ENCODE data around the gene RBFOX2. TPM values are rescaled to one million over a fixed set of nuclear protein-coding genes. Genes with fewer than 3 reads are reported as not detected.

RBFOX2 gene
- total and polyA plus RNA-seq, 2 donors (not counting 3 experiments of a cell fraction or from before 2014, with no cell fraction given) = 125 to 142 TPM

DNA sequence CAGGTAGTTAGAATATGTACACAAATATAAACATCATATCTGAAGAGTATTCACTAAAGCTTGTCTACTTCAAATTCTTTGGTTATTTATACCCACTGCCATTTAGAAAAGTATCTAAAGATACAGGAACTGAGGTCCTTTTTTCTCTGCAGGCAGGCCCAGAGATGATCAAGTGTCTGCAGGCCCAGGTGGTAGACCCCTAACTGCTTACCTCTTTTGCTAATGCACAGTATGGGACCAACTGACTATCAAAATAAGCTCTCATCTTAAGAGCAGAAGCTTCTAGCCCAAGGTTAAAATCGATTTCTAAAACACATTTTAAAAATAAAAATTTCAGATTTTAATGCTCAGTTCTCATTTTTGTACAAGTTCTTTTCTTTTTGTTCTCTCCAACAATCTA is 229.5 kb downstream of the RBFOX2 start:
- H3K79me2 ChIP-seq (ENCODE audit: control insufficient read depth, insufficient read depth, low read length) = peaks cover 79% of the 10 kb centered on the region
- peaks cover 9% of the 10 kb centered on the region for H3K4me1 ChIP-seq (ENCODE audit: control insufficient read depth, extremely low read depth, insufficient read depth, low read length)
- dilution Hi-C loops (cut with MboI; ENCODE audit: extremely low pct_ligation_motif_present, low sequenced_read_pairs) (no loop called here), intact Hi-C loops (cut with micrococcal nuclease) (no loop called here)
- DNase-seq (ENCODE audit: low read depth, low spot score) (no peak), FAIRE-seq (no peak)
- TF ChIP-seq, protein P1, sequence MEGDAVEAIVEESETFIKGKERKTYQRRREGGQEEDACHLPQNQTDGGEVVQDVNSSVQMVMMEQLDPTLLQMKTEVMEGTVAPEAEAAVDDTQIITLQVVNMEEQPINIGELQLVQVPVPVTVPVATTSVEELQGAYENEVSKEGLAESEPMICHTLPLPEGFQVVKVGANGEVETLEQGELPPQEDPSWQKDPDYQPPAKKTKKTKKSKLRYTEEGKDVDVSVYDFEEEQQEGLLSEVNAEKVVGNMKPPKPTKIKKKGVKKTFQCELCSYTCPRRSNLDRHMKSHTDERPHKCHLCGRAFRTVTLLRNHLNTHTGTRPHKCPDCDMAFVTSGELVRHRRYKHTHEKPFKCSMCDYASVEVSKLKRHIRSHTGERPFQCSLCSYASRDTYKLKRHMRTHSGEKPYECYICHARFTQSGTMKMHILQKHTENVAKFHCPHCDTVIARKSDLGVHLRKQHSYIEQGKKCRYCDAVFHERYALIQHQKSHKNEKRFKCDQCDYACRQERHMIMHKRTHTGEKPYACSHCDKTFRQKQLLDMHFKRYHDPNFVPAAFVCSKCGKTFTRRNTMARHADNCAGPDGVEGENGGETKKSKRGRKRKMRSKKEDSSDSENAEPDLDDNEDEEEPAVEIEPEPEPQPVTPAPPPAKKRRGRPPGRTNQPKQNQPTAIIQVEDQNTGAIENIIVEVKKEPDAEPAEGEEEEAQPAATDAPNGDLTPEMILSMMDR (IDR thresholded peaks at IDR 0.05; ENCODE audit: extremely low read depth in 1 of 2, insufficient read depth in 1 of 2, low read depth in 1 of 2, low read length in 2 of 2) = no peak
- TF ChIP-seq POLR2AphosphoS5 (IDR thresholded peaks at IDR 0.05; ENCODE audit: insufficient read depth, low read depth, low read length) (no peak), FOS (IDR thresholded peaks at IDR 0.05; ENCODE audit: borderline replicate concordance, insufficient read depth, low read length) (no peak), MYC (IDR thresholded peaks at IDR 0.05; ENCODE audit: low read depth, low read length) (no peak), EZH2 (IDR thresholded peaks at IDR 0.05; ENCODE audit: borderline replicate concordance, low read depth, low read length, severe bottlenecking) (no peak), GATA2 (IDR thresholded peaks at IDR 0.05; ENCODE audit: insufficient read depth, insufficient read length, low read depth, low read length) (no peak), JUN (IDR thresholded peaks at IDR 0.05; ENCODE audit: borderline replicate concordance, insufficient read depth, insufficient read length, low read depth) (no peak), POLR2A (IDR thresholded peaks at IDR 0.05; ENCODE audit: low read depth, low read length) (no peak)
- TF ChIP-seq, protein P2, sequence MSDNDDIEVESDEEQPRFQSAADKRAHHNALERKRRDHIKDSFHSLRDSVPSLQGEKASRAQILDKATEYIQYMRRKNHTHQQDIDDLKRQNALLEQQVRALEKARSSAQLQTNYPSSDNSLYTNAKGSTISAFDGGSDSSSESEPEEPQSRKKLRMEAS (IDR thresholded peaks at IDR 0.05; ENCODE audit: insufficient read depth, insufficient read length) = no peak
- H3K4me3 ChIP-seq (replicated peaks in 1 of 3; ENCODE audit: insufficient read depth in 1 of 3, low read depth in 1 of 3, low read length in 3 of 3) = no peak overlapping the region
- H3K9me3 ChIP-seq (replicated peaks; ENCODE audit: control insufficient read depth, insufficient read depth, low read length) = no peaks in the 10 kb centered on the region
- no peaks in the 10 kb centered on the region for H3K9me1 ChIP-seq (replicated peaks; ENCODE audit: control insufficient read depth, extremely low read depth, insufficient read depth, low read length)
- no peak overlapping the region for H3K27ac ChIP-seq (ENCODE audit: insufficient read depth, low read depth, low read length)
- ChIA-PET CTCF (no interaction called here), POLR2A (no interaction called here)
- no peaks in the 10 kb centered on the region for H3K36me3 ChIP-seq (ENCODE audit: control insufficient read depth in 2 of 2, extremely low read depth in 1 of 2, insufficient read depth in 2 of 2, low read length in 2 of 2)
- no peaks in the 10 kb centered on the region for H3K27me3 ChIP-seq (ENCODE audit: control insufficient read depth in 2 of 2, insufficient read depth in 2 of 2, low read length in 2 of 2)
- no peak overlapping the region for H2AFZ ChIP-seq (ENCODE audit: low read depth, low read length)
- BruUV-seq (replicated peaks) = no TSS peak
- no peak overlapping the region for H3K4me2 ChIP-seq (ENCODE audit: insufficient read depth, low read length)
- H3K9ac ChIP-seq (replicated peaks; ENCODE audit: extremely low read depth, insufficient read depth, low read length) = no peak overlapping the region
- H4K20me1 ChIP-seq (replicated peaks; ENCODE audit: control insufficient read depth, extremely low read depth, insufficient read depth, low read length) = peaks cover 6% of the 10 kb centered on the region
